Hepatocyte (in vitro differentiated cells): Measurements from ENCODE around the gene PELO.

Source experiments
- EZH2phosphoT487 ChIP-seq: fragments of 200-600 bp; sonication (generic); IDR thresholded peaks from one replicate; pipeline ENCODE4 v1.6.1; 2018; ENCODE audit warnings: antibody characterized with exemption, mild to moderate bottlenecking, low read depth, moderate library complexity; ENCODE audit not compliant: unreplicated experiment, severe bottlenecking
- TF ChIP-seq, protein P1 (sequence below): fragments of 200-600 bp; sonication (generic); IDR thresholded peaks from 2 replicates; pipeline ENCODE4 v1.5.1; 2016; ENCODE audit warnings: antibody characterized with exemption, mild to moderate bottlenecking; ENCODE audit not compliant: poor library complexity

DNA sequence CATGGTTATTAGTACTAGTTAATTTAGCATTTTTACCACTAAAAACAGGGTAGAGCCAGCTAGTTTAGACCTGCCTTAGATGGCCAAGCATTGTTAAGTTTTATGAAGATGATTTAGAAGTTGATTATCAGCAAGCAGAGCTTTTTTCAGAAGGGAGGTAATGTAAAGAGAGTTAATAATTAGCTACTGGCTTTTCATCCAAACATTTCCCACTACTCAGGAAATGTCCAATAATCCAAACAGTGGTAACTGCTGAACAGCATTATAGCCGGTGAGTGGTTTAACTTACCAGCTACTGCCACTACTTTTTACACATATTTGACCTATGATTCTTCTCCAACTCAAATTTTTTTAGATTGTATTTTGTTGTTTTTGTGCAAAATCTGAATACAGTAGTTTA lies 1.7 kb downstream of the PELO start:
- TF ChIP-seq EZH2phosphoT487: no peak
- TF ChIP-seq, protein P1, sequence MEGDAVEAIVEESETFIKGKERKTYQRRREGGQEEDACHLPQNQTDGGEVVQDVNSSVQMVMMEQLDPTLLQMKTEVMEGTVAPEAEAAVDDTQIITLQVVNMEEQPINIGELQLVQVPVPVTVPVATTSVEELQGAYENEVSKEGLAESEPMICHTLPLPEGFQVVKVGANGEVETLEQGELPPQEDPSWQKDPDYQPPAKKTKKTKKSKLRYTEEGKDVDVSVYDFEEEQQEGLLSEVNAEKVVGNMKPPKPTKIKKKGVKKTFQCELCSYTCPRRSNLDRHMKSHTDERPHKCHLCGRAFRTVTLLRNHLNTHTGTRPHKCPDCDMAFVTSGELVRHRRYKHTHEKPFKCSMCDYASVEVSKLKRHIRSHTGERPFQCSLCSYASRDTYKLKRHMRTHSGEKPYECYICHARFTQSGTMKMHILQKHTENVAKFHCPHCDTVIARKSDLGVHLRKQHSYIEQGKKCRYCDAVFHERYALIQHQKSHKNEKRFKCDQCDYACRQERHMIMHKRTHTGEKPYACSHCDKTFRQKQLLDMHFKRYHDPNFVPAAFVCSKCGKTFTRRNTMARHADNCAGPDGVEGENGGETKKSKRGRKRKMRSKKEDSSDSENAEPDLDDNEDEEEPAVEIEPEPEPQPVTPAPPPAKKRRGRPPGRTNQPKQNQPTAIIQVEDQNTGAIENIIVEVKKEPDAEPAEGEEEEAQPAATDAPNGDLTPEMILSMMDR: no peak
